K562 (cell line): Measurements from ENCODE around the gene PXMP2. TPM values are rescaled to one million over a fixed set of nuclear protein-coding genes. Genes with fewer than 3 reads are reported as not detected.

Experiments used
- CREB1 ChIP-seq, 2 experiments: sonication (generic) in 1 of 2; formaldehyde crosslinking in 1 of 2; IDR thresholded peaks; 2 replicates each; pipeline versions ENCODE4 v1.6.1 to v1.8.0; 2012 to 2022; ENCODE audit warnings: inconsistent platforms in 1 of 2, mild to moderate bottlenecking in 1 of 2, missing genetic modification reagents in 1 of 2, moderate library complexity in 1 of 2
- E2F8 ChIP-seq: fragments of 450-650 bp; IDR thresholded peaks from 2 replicates; pipeline ENCODE4 v1.7.1; 2018; ENCODE audit warnings: mild to moderate bottlenecking, low read depth; ENCODE audit not compliant: partially characterized antibody
- GABPB2 ChIP-seq: fragments of 250-450 bp; sonication (Bioruptor Pico); conservative IDR thresholded peaks from 2 replicates; pipeline ENCODE4 v1.5.1; 2021; ENCODE audit warnings: mild to moderate bottlenecking
- HINFP ChIP-seq: fragments of 450-650 bp; conservative IDR thresholded peaks from 2 replicates; pipeline ENCODE4 v1.6.1; 2016; ENCODE audit warnings: missing genetic modification characterization, low read depth, mild to moderate bottlenecking, control low read depth, missing compliant biosample characterization
- HNRNPUL1 ChIP-seq: fragments of 200-400 bp; formaldehyde crosslinking; IDR thresholded peaks from 2 replicates; pipeline ENCODE4 v1.6.1; 2017; ENCODE audit warnings: low read length
- MXI1 ChIP-seq: IDR thresholded peaks from 2 replicates; pipeline ENCODE4 v1.6.1; 2011; ENCODE audit warnings: low read depth, mild to moderate bottlenecking, improper control_type of control experiment, low read length
- PCBP1 ChIP-seq: fragments of 200-400 bp; formaldehyde crosslinking; IDR thresholded peaks from 2 replicates; pipeline ENCODE4 v1.6.1; 2018; ENCODE audit warnings: mild to moderate bottlenecking, low read depth, low read length; ENCODE audit not compliant: poor library complexity, severe bottlenecking
- POLR2B ChIP-seq: fragments of 450-650 bp; IDR thresholded peaks from 2 replicates; pipeline ENCODE4 v1.6.1; 2018; ENCODE audit warnings: low read depth; ENCODE audit not compliant: partially characterized antibody
- PRPF4 ChIP-seq: fragments of 200-400 bp; formaldehyde crosslinking; IDR thresholded peaks from one replicate; pipeline ENCODE4 v1.6.1; 2017; ENCODE audit warnings: low read length, low read depth, mild to moderate bottlenecking; ENCODE audit not compliant: insufficient read depth, poor library complexity, severe bottlenecking
- ZBTB11 ChIP-seq, 3 experiments: fragments of 200-800 bp in 1 of 3; fragments of 250-450 bp in 1 of 3; fragments of 450-650 bp in 1 of 3; sonication (Bioruptor Pico) in 1 of 3; sonication (Bioruptor generic) in 1 of 3; formaldehyde crosslinking in 1 of 3; IDR thresholded peaks; 2 replicates each; pipeline versions ENCODE4 v1.6.1 to v1.8.0; 2016 to 2022; ENCODE audit warnings: mild to moderate bottlenecking in 2 of 3, missing genetic modification characterization in 2 of 3, missing compliant biosample characterization in 1 of 3, moderate library complexity in 1 of 3
- ZNF277 ChIP-seq: fragments of 250-450 bp; sonication (Bioruptor Pico); IDR thresholded peaks from 2 replicates; pipeline ENCODE4 v1.8.0; 2022; ENCODE audit warnings: inconsistent platforms, mild to moderate bottlenecking, moderate library complexity, borderline replicate concordance
- polyA plus RNA-seq, 8 experiments: library from polyadenylated mRNA; depleted of rRNA in 4 of 8; stranded (reverse) in 5 of 8; unstranded in 3 of 8; fragments of >200 nt; fragmentation: Nextera tagmentation in 2 of 8; fragmentation: Illumina TruSeq in 1 of 8; extraction: Ambion mirVana in 2 of 8; extraction: Trizol in 1 of 8; gene quantifications; 2 replicates each; pipeline versions ENCODE4 v1.2.1 to v1.2.3, GENCODE V29; 2011 to 2014; ENCODE audit warnings: inconsistent platforms in 1 of 8, missing spikeins in 1 of 8
- total RNA-seq, 7 experiments: library from RNA; depleted of rRNA in 6 of 7; stranded (reverse); fragments of >200 nt in 6 of 7; fragmentation: Illumina TruSeq in 2 of 7; extraction: Trizol in 2 of 7; gene quantifications; 2 replicates each; pipeline versions ENCODE4 v1.2.1 to v1.2.3, GENCODE V29; 2011 to 2021; ENCODE audit warnings: low replicate concordance in 1 of 7

The PXMP2 gene
- total and polyA plus RNA-seq, 9 of the 15 experiments (the other 6 are each of a cell fraction or from before 2014, with no cell fraction given): 3.0 to 66.1 (median 44.7) TPM

- TF ChIP-seq ZNF277 (CRISPR knock-in tag): no peak
- peak; percentile 46 for TF ChIP-seq POLR2B
- peak; percentile 92 for TF ChIP-seq PCBP1
- no peak for TF ChIP-seq GABPB2
- TF ChIP-seq E2F8: peak; percentile 94
- TF ChIP-seq MXI1: peak; percentile 31; the same call in 1 of the 2 replicates
- TF ChIP-seq ZBTB11 (CRISPR knock-in tag; IDR thresholded peaks at IDR 0.05): peak in 1 of 3 experiments; percentile 37; a peak in 1 of 6 replicates
- no peak for TF ChIP-seq HNRNPUL1
- peak; percentile 44; the same call in 1 of the 2 replicates for TF ChIP-seq CREB1 (IDR thresholded peaks at IDR 0.05)
- TF ChIP-seq CREB1 (CRISPR knock-in tag; IDR thresholded peaks at IDR 0.05): peak; percentile 46; the same call in 1 of the 2 replicates
- TF ChIP-seq HINFP (tag): no peak
- peak; percentile 84 for TF ChIP-seq PRPF4
These were observed at the start of gene PXMP2, which contains the start of gene POLE (continued) for GRCh38 chr12:132687211-132688164.
